Endothelial cell of umbilical vein (primary cell): ENCODE results near the gene INTS14. TPM values are rescaled to one million over a fixed set of nuclear protein-coding genes. Genes with fewer than 3 reads are reported as not detected.
A peak's percentile ranks its signal among the peaks of the same experiment; 100 is the strongest.

Experiments
- BruUV-seq: library from RNA; stranded (reverse); fragments of 400-500 nt; replicated peaks from 2 replicates; lab custom pipeline; 2021; lab: Mats Ljungman, UMichigan
- CTCF ChIA-PET: fragments of 300-600, 350-600 bp; sonication (Branson Sonifier 250); formaldehyde crosslinking; loops from one replicate; lab custom pipeline; 2021; ENCODE audit warnings: antibody characterized with exemption, inconsistent platforms; lab: Charles Lee
- POLR2A ChIA-PET: fragments of 300-600, 350-600 bp; sonication (Branson Sonifier 250); formaldehyde crosslinking; loops from one replicate; lab custom pipeline; 2021; ENCODE audit warnings: antibody characterized with exemption, inconsistent platforms; lab: Charles Lee
- DNase-seq: peaks from one replicate; pipeline ENCODE4 v3.0.0-alpha.2; 2011; ENCODE audit warnings: low read depth, low spot score
- FAIRE-seq: peaks from 2 replicates; lab custom pipeline; 2011; peaks lifted over from hg19 to GRCh38; lab: Jason Lieb, UNC
- H2AFZ ChIP-seq: 2 replicates; pipeline ENCODE4 v1.6.0; 2012; ENCODE audit warnings: low read depth, low read length, control low read depth, inconsistent platforms
- H3K27ac ChIP-seq: 2 replicates; pipeline ENCODE4 v1.5.1; 2011; ENCODE audit warnings: low read depth, mild to moderate bottlenecking, control low read depth, low read length, moderate library complexity; ENCODE audit not compliant: insufficient read depth
- H3K27me3 ChIP-seq, 2 experiments: 2 replicates each; pipeline versions ENCODE4 v1.6.0 to v1.6.1; 2011; ENCODE audit warnings: low read length in 2 of 2, mixed read lengths in 1 of 2; ENCODE audit not compliant: control insufficient read depth in 2 of 2, insufficient read depth in 2 of 2
- H3K36me3 ChIP-seq, 2 experiments: 2 replicates in 1 of 2; 3 replicates in 1 of 2; pipeline ENCODE4 v1.5.1; 2011; ENCODE audit warnings: low read length in 2 of 2, mild to moderate bottlenecking in 1 of 2, moderate library complexity in 1 of 2; ENCODE audit not compliant: control insufficient read depth in 2 of 2, insufficient read depth in 2 of 2; ENCODE audit errors: extremely low read depth in 1 of 2
- H3K4me1 ChIP-seq: 3 replicates; pipeline ENCODE4 v1.5.1; 2011; ENCODE audit warnings: mild to moderate bottlenecking, low read length; ENCODE audit not compliant: control insufficient read depth, insufficient read depth; ENCODE audit errors: extremely low read depth
- H3K4me2 ChIP-seq: 2 replicates; pipeline ENCODE4 v1.6.1; 2011; ENCODE audit warnings: low read length, control low read depth, mixed read lengths; ENCODE audit not compliant: insufficient read depth
- H3K4me3 ChIP-seq, 3 experiments: fragments of 200-600 bp in 1 of 3; sonication (generic), shearing (Covaris generic) in 1 of 3; replicated peaks in 1 of 3; 2 replicates each; pipeline ENCODE4 v1.5.1; 2011 to 2016; ENCODE audit warnings: control low read depth in 3 of 3, low read length in 3 of 3, mild to moderate bottlenecking in 2 of 3, inconsistent platforms in 1 of 3, low read depth in 1 of 3, moderate library complexity in 1 of 3; ENCODE audit not compliant: insufficient read depth in 1 of 3
- H3K79me2 ChIP-seq: 2 replicates; pipeline ENCODE4 v1.6.0; 2012; ENCODE audit warnings: low read length, inconsistent platforms; ENCODE audit not compliant: control insufficient read depth, insufficient read depth
- H3K9ac ChIP-seq: replicated peaks from 2 replicates; pipeline ENCODE3; 2011; ENCODE audit warnings: low read length, control low read depth; ENCODE audit not compliant: insufficient read depth; ENCODE audit errors: extremely low read depth
- H3K9me1 ChIP-seq: replicated peaks from 3 replicates; pipeline ENCODE4 v1.6.0; 2011; ENCODE audit warnings: mild to moderate bottlenecking, low read length; ENCODE audit not compliant: control insufficient read depth, insufficient read depth; ENCODE audit errors: extremely low read depth
- H3K9me3 ChIP-seq: replicated peaks from 2 replicates; pipeline ENCODE4 v1.5.1; 2012; ENCODE audit warnings: low read length, inconsistent platforms; ENCODE audit not compliant: control insufficient read depth, insufficient read depth
- H4K20me1 ChIP-seq: replicated peaks from 2 replicates; pipeline ENCODE3; 2011; ENCODE audit warnings: mild to moderate bottlenecking, low read length; ENCODE audit not compliant: control insufficient read depth, insufficient read depth; ENCODE audit errors: extremely low read depth
- EZH2 ChIP-seq: IDR thresholded peaks from 2 replicates; pipeline ENCODE4 v1.6.1; 2012; ENCODE audit warnings: borderline replicate concordance, low read depth, mild to moderate bottlenecking, moderate library complexity, low read length, inconsistent platforms; ENCODE audit not compliant: severe bottlenecking
- FOS ChIP-seq: IDR thresholded peaks from 2 replicates; pipeline ENCODE4 v1.6.1; 2011; ENCODE audit warnings: mild to moderate bottlenecking, low read length, moderate library complexity, borderline replicate concordance; ENCODE audit not compliant: insufficient read depth
- GATA2 ChIP-seq: IDR thresholded peaks from 2 replicates; pipeline ENCODE4 v1.7.0; 2011; ENCODE audit warnings: low read depth, mild to moderate bottlenecking, moderate library complexity, mixed read lengths, low read length; ENCODE audit not compliant: insufficient read length, insufficient read depth
- JUN ChIP-seq: IDR thresholded peaks from 2 replicates; pipeline ENCODE4 v1.6.1; 2011; ENCODE audit warnings: borderline replicate concordance, low read depth; ENCODE audit not compliant: insufficient read length, insufficient read depth
- MYC ChIP-seq: IDR thresholded peaks from one replicate; pipeline ENCODE4 v1.6.1; 2011; ENCODE audit warnings: mild to moderate bottlenecking, low read depth, low read length
- POLR2A ChIP-seq: IDR thresholded peaks from 2 replicates; pipeline ENCODE4 v1.6.1; 2012; ENCODE audit warnings: low read depth, mild to moderate bottlenecking, control low read depth, low read length
- POLR2AphosphoS5 ChIP-seq: IDR thresholded peaks from 2 replicates; pipeline ENCODE4 v1.6.1; 2012; ENCODE audit warnings: low read depth, mild to moderate bottlenecking, control low read depth, low read length, moderate library complexity; ENCODE audit not compliant: insufficient read depth
- dilution Hi-C: fragments of 300-500 bp; cut with MboI; formaldehyde crosslinking; loops from one replicate; pipeline ENCODE4 v1.15.0; 2019; ENCODE audit warnings: low sequenced_read_pairs; ENCODE audit not compliant: extremely low pct_ligation_motif_present
- intact Hi-C: fragments of 100-400 bp; cut with micrococcal nuclease; formaldehyde crosslinking; loops from one replicate; pipeline ENCODE4 v1.10.0; 2022
- polyA plus RNA-seq, 4 experiments: library from polyadenylated mRNA; depleted of rRNA in 3 of 4; stranded (reverse) in 3 of 4; unstranded in 1 of 4; fragments of >200 nt; gene quantifications; 2 replicates each; pipeline versions ENCODE4 v1.2.1 to v1.2.3, GENCODE V29; 2011 to 2012; ENCODE audit warnings: missing spikeins in 1 of 4
- total RNA-seq: library from RNA; stranded (reverse); gene quantifications from 2 replicates; pipeline ENCODE4 v1.2.3, GENCODE V29; 2021
- TF ChIP-seq, protein P1 (sequence below), 2 donors: IDR thresholded peaks; 1 replicate in 1 of 2; 2 replicates in 1 of 2; pipeline ENCODE4 v1.5.1; 2011; ENCODE audit warnings: low read length in 2 of 2, mild to moderate bottlenecking in 2 of 2, moderate library complexity in 2 of 2, control low read depth in 1 of 2, inconsistent platforms in 1 of 2, low read depth in 1 of 2; ENCODE audit not compliant: insufficient read depth in 1 of 2; ENCODE audit errors: extremely low read depth in 1 of 2
- TF ChIP-seq, protein P2 (sequence below): IDR thresholded peaks from 2 replicates; pipeline ENCODE4 v1.6.1; 2011; ENCODE audit not compliant: insufficient read depth, insufficient read length

INTS14 gene
- total and polyA plus RNA-seq, 2 donors (not counting 3 experiments of a cell fraction or from before 2014, with no cell fraction given) = 41.7 to 52.6 TPM

DNA sequence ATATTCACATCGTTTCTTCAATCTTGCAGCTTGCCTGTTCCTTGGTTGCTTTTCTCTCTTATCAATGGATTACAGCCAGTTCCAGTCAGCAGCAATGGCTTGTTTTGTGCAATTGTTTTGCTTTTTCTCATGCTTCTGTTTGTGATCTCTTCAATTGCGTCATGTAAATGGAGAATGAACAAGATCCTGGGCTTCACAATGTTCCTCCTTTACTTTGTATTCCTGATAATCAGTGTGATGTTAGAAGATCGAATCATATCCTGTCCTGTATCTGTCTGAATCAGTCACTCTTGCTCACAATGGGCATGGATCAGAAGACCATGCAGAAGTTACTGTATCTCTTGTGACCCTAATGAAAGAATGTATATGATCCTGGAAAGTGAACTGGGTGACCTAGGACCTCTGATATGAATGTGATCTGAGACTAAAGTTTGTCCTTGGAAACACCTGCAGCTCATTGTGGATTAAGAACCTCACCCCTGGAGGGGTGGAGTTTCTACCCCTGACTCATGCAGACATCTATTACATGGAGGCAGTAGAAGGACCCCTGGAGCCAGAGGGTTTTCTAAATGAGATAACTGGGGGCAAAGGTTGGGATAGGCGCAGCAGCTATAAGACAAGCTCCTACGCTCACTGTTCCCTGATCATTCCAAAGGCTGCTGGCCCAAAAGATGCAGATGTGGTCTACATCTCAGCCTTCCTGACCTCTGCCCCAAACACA is 43.0 kb upstream of the INTS14 start:
- DNase-seq (peak; percentile 61), FAIRE-seq (peak; percentile 33)
- H4K20me1 ChIP-seq = no peaks in the 10 kb centered on the region
- intact Hi-C loops = no loop called here
- dilution Hi-C loops = no loop called here
- no peak overlapping the region for H3K4me3 ChIP-seq
- no peaks in the 10 kb centered on the region for H3K9me3 ChIP-seq
- peak overlapping the region; percentile 0 for H3K27ac ChIP-seq
- H3K79me2 ChIP-seq = no peaks in the 10 kb centered on the region
- H3K4me1 ChIP-seq = peaks cover 28% of the 10 kb centered on the region
- H3K27me3 ChIP-seq = no peaks in the 10 kb centered on the region
- H3K9me1 ChIP-seq = no peaks in the 10 kb centered on the region
- TF ChIP-seq, protein P1, sequence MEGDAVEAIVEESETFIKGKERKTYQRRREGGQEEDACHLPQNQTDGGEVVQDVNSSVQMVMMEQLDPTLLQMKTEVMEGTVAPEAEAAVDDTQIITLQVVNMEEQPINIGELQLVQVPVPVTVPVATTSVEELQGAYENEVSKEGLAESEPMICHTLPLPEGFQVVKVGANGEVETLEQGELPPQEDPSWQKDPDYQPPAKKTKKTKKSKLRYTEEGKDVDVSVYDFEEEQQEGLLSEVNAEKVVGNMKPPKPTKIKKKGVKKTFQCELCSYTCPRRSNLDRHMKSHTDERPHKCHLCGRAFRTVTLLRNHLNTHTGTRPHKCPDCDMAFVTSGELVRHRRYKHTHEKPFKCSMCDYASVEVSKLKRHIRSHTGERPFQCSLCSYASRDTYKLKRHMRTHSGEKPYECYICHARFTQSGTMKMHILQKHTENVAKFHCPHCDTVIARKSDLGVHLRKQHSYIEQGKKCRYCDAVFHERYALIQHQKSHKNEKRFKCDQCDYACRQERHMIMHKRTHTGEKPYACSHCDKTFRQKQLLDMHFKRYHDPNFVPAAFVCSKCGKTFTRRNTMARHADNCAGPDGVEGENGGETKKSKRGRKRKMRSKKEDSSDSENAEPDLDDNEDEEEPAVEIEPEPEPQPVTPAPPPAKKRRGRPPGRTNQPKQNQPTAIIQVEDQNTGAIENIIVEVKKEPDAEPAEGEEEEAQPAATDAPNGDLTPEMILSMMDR (IDR thresholded peaks at IDR 0.05; ENCODE audit: extremely low read depth in 1 of 2, insufficient read depth in 1 of 2, low read depth in 1 of 2, low read length in 2 of 2) = no peak
- TF ChIP-seq POLR2A = no peak
- TF ChIP-seq GATA2 = peak; percentile 78
- no peak for TF ChIP-seq POLR2AphosphoS5
- no peak for TF ChIP-seq EZH2
- peak; percentile 1 for TF ChIP-seq JUN
- no peak for TF ChIP-seq MYC
- TF ChIP-seq, protein P2, sequence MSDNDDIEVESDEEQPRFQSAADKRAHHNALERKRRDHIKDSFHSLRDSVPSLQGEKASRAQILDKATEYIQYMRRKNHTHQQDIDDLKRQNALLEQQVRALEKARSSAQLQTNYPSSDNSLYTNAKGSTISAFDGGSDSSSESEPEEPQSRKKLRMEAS = no peak
- TF ChIP-seq FOS = peak; percentile 34
- CTCF ChIA-PET = interaction anchor here (0.6 to 1.4 kb wide), 9 partner anchors 9 to 170 kb away, joined by 3 to 6 read pairs (median 4); partner anchors contain the start of gene SLC24A1
- BruUV-seq = no TSS peak
- no peak overlapping the region for H2AFZ ChIP-seq
- H3K9ac ChIP-seq = no peak overlapping the region
- peak overlapping the region; percentile 7 for H3K4me2 ChIP-seq
- H3K36me3 ChIP-seq = peaks cover 2 to 3% of the 10 kb centered on the region in 2 experiments
- POLR2A ChIA-PET = no interaction called here
